Stimulated activated CD4-positive, alpha-beta T cell treated with anti-CD3 and anti-CD28 coated beads, Interleukin-12 subunit alpha, Interleukin-12 subunit beta, amount 100 ng/mL, for 48 hours (primary cell): ENCODE results near the gene TMPRSS7.

Experiments
- DNase-seq, 3 donors: peaks; one replicate each; pipeline ENCODE4 v3.0.0-alpha.2; 2020; ENCODE audit warnings: low read depth in 2 of 3, low spot score in 1 of 3

Gene TMPRSS7

DNA sequence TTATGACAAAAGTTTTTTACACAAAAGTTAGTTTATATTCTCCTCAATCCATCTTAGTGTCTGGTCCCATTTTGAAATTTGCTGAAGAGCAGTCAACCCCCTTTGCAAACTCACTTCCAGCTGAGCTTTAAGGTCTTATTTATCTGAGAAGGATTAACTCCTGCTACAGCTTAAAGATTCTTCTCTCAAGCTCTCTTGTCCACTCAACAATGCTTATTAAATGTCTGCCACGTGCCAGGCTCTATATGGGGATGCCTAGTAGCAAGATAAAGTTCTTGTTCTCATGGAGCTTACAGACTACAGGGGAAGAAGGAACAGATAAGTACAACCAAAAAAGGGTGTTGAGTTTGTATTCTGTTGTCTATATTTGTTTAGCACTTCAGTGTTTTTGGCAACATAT, 18.7 kb downstream of the TMPRSS7 start:
- no peak for DNase-seq

DNA sequence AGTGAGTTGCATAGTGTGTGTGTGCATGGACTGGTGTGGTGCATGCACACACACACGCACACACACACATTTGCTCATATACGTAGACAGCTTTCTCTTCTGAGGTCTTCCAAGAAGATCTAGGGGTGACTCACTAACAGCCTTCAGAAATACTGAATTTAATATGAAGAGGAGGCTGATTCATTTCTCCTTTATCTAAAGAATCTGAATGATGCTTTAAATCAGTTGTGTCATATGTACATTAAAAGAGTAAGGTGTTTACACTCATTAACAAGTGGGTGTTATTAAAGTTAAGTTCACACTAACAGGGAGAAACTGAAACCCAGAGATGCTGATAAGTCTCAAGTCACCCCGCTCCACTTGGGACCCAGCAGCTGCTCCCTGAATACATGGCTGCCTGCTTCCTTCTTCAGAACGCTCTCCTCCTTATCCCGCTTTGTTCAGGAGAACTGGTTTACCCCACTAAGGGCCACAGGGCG, 22.0 kb downstream of the TMPRSS7 start:
- no peak for DNase-seq

DNA sequence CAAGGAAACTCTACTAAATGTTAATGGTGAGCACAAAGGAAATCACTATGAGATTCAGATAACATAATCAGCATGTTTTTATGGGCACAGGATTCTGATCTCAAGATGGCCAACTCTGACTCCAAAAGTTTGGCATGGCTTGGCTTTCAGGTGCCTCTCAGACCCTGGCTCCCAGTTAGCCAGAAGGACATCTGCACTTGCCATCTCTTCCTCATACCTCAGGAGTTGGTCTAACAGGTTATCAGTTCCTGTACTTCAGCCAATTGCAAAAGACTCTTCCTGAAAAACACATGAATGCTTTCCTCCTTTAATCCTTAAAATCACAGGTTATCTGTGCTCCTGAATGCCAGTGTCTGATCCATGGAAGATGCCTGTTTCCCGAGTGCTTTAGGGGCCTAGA, 25.0 kb downstream of the TMPRSS7 start:
- no peak for DNase-seq

DNA sequence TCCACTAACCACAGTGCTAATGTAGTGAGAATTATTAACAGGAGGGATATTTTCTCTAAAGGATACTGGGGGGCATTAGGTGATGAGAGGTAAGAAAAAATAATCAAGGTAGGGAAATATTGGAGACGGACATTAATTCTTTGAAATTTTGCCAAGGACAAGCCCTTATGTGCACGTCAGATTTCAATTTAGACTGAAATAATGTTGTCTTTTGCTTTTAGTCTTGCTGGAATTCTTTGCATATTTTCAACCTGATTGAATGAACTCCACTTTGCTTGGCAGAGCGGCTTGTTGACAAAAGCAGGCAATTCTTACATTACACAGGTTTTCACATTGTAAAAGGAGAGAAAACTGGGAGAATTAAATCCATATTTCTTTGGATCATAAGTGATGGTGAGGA, 26.6 kb downstream of the TMPRSS7 start:
- DNase-seq: no peak

DNA sequence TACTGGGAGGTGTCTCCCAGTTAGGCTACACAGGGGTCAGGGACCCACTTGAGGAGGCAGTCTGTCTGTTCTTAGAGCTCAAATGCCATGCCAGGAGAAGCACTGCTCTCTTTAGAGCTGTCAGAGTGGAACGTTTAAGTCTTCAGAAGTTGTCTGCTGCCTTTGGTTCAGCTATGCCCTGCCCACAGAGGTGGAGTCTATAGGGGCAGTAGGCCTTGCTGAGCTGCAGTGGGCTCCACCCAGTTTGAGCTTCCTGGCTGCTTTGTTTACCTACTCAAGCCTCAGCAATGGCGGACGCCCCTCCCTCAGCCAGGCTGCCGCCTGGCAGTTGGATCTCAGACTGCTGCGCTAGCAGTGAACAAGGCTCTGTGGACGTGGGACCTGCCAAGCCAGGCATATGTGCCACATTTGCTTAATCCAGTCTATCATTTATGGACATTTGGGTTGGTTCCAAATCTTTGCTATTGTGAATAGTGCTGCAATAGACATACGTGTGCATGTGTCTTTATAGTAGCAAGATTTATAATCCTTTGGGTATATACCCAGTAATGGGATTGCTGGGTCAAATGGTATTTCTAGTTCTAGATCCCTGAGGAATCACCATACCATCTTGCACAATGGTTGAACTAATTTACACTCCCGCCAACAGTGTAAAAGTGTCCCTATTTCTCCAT, 38.0 kb downstream of the TMPRSS7 start:
- DNase-seq: peak; percentile 37 to 52 (median 41)

DNA sequence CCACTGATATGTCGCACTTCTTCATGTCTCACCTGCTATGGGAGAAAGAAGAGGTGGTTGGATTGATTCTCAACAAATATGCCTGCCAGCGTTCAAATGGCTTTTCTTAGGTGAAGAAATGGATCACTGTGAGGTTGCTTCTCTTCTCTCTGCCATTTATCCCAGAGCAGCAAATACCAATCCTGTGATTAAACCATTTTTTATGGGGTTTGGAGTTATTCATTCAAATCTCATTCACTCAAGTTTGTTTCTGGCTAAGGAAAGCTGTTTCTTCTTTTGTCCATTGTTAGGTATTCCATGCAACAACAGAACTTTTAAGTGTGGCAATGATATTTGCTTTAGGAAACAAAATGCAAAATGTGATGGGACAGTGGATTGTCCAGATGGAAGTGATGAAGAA, 39.5 kb downstream of the TMPRSS7 start:
- no peak for DNase-seq

DNA sequence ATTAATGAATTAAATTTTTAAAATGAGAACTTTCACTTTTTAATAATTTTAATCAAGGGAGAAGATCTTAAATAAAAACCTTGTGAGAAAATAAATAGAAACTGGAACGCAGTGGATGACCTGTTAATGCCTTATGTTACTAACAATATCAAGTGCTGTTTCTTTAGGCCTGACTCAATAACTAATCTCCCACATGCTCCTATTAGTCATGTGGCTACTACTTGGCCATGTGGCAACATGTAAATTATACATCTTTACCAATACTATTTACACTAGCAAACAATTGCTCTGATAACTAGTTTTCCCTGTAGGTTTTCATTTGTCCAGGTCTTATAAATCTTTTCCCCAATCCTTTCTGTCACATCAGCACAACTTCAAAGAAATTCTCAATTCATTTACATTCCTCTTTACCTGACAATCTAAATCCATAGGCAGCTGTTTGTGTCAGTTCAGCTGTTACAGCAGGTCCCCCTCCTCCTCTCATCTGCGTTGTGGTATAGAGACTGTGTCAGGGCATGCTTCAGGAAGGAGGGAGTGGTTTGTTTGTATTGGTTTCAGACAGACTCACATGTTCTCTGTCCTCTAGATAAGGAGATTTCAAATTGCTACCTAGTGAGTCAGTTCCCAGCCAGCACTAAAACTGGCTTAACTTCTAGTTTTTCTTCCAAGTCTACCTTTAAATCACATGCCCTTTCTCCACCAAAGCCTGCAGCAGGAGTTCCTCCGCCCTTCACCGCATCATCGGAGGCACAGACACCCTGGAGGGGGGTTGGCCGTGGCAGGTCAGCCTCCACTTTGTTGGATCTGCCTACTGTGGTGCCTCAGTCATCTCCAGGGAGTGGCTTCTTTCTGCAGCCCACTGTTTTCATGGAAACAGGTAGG, 40.3 kb downstream of the TMPRSS7 start:
- DNase-seq: peak in 1 of 3 donors; percentile 15

DNA sequence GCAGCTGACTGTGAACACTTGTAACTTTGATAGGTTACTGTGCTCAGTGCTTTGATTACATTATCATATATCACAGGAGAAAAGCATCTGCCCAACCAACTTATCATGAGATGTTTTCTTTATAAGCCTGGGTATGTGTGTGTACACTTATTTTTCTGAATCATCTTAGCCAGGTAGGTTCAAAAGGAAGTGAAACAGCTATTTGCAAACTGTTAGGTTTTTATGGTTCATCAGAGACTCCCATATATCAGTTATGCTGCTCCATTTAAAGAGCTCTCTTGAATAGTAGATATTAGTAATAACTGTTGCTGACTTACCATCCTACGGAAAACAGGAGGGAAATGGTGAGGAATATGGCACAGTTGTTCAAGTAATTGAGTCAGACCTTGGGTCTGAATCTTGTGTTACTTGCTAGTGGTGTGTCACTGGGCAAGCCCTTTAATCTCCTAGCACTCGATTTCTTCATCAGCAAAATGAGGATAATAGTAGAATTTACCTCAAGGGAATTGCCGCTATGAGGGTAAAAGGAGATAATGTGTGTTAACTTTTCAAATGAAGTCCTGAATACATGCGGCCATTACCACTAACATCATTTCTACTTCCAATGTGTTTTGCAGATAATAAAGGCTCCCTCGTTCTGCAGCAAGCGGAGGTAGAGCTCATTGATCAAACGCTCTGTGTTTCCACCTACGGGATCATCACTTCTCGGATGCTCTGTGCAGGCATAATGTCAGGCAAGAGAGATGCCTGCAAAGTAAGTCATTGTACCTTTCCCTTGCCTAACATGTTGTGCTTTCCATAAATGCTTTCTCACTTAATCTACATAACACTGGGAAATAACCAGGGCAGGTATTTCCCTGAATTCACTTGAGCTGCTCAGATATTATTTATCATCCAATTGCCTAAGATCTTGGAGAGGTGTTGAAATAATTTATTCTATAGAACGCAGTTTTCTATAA, 43.9 kb downstream of the TMPRSS7 start:
- no peak for DNase-seq

DNA sequence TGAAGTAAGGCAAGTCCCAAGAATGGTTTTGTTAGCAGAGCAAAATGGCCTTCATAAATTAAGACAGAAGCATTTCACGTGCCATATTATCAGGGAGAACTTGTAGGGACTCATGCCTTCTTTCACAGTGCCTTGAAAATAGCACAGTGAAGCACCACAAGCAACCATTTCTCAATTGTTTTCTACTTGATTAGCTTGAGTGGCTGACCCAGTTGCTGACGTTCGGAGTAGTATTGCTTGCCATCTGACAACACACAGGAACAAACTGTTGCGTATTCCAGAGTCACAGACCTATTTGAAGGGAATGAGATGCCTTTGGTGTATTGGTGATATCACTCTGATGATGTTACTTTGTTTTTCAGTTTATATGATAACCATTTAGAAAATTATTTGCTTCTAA, 48.7 kb downstream of the TMPRSS7 start:
- DNase-seq: no peak

DNA sequence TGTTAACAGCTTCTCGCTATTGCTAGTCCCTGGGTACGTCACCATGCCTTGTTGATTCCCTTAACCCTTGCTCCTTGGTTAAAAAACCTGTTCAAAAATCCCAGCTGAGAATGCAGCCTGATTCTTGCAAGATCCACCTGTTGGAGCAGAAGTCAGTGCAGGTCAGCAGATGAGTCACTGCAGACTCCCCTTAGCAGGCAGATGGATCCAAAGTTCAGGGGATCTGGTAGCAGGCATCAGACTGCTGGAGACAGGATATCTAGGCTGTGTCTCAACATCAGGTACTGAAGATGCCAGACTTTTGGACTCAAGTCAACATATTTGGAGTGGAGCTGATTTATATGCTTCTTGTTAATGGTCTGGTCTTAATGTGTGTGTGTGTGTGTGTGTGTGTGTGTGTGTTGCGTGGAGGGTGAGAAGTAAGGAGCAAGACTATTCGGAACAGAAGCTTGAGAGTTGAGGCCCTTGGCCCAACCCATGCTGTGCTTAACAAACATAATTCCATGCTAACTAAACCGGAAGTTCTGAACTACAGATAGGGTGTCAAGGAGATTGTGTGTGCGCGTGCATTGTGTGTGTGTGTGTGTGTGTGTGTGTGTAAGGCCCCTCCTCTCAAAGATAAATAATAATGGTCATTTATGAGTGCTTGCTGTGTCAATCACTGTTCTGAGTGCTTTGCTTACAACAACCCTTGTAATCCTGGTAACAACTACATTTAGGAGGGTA, 50.6 kb downstream of the TMPRSS7 start:
- DNase-seq: no peak

DNA sequence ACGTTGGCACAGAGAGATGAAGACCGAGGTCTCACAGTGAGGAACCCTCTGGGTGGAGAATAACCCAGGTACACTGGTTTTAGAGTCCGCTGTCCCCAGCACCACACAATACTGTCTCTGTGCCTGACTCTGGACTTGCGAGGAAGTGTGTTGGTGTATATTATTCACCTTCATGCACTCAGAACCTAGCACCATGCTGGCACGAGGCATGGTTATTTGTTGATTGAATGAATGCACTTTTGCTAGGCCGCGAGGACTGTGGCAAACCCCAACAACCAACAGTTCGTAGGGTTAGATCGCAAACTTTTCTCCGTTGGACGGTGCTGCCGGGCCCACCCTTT, 51.2 kb downstream of the TMPRSS7 start:
- no peak for DNase-seq

DNA sequence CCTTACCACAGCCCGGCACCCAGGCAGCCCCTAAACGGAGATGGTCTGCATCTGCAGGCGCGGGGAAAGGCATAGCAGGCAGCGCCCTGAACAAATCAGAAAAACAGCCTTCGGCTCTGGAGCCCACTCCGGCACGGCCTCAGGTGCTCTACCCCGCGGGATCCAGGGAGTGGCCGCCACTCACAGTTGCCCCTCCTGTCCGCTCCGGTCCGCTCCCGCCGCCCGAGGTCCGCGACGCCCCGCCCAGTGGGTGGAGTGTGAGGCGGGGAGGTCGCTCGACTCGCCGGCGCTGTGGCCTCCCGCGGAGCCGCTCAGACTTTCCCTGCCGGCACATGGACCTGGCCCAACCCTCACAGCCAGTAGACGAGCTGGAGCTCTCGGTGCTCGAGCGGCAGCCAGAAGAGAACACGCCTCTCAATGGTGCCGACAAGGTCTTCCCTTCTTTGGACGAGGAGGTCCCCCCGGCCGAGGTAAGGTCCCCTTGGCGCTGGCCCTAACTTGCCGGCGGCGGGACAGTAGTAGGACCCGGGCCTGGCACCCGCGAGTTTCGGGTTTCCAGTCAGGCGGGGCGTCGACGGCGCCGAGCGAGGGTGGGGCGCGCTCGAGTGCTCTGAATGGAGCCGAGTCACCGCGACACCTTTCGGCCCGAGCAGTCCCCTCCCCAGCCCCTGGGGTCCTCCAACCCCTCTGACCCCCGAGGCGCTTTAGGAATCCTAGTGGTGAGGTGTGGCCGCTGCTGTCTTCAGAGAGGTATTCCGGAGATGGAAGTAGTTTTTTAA, 51.7 kb downstream of the TMPRSS7 start, which contains the start of gene C3orf52:
Gene C3orf52, plus strand, starts transcription at position 314 of the 779 bp plus-strand sequence. Its CDS starts 19 bp downstream, at position 333.
- peak in 2 of 3 donors; percentile 30 to 59 for DNase-seq

DNA sequence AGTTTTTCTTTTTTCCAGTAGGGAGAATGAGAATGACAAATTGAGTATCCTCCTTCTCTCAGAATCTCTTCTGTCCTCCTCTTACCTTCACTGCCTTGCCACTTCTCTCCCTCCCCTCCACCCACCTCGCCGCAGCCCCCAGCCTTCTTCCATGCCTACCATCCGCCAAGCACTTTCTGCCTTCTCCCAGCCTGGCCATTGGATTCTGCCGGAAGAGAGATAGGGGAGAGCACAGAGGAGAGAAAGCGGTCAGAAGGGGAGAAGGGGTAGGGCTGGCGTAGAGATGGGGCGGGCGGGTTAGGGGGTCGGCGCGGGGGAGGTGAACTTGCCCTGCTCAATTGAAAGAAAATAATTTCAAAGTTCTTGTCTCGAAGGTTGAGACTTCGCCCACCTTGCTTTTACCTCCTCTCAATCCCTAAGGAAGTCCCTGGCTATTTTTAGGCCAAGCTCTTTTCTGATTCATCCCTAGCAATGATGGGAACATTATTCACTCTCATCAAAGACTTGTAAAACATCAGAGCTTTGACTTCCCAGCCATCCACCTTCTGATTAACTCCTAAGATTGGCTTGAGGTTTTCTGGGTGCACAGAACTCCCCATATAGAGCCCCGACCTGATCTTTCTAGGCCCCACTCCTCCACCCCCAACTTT, 52.5 kb downstream of the TMPRSS7 start:
- no peak for DNase-seq

DNA sequence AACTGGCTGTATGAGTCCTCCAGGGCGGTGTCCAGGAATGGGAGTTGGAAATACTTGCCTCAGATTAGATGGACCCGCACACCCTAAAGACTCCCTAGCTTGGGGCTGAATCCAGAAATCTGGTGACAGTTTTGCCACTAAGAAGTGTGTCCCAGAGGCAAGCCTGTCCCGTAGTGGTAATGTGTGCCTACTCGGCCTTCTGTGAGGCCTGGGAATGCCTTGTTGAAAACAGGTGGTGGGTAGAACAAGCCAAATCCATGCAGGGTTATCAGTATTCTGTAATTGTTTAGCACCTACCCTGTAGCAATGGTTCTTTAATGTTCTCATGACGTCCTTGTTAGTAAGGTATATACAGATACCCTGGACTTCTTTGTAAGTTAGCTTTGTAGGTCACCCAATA, 53.2 kb downstream of the TMPRSS7 start:
- DNase-seq: no peak

DNA sequence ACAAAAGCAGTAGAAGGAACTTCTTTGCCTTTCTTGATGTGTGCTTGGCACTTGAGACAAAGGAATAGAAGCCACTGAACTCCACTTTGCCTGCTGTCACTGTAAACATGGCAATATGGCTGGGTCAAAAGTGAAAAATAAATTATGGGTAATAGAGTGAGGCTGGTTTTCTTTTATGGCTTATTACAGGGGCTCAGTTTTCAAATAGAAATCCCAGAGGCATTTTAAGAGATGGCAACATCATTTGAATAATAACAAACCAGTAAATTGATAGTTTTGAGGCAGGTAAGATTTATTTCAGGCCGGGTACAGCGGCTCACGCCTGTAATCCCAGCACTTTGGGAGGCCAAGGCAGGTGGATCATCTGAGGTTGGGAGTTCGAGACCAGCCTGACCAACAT, 54.4 kb downstream of the TMPRSS7 start:
- DNase-seq: no peak

DNA sequence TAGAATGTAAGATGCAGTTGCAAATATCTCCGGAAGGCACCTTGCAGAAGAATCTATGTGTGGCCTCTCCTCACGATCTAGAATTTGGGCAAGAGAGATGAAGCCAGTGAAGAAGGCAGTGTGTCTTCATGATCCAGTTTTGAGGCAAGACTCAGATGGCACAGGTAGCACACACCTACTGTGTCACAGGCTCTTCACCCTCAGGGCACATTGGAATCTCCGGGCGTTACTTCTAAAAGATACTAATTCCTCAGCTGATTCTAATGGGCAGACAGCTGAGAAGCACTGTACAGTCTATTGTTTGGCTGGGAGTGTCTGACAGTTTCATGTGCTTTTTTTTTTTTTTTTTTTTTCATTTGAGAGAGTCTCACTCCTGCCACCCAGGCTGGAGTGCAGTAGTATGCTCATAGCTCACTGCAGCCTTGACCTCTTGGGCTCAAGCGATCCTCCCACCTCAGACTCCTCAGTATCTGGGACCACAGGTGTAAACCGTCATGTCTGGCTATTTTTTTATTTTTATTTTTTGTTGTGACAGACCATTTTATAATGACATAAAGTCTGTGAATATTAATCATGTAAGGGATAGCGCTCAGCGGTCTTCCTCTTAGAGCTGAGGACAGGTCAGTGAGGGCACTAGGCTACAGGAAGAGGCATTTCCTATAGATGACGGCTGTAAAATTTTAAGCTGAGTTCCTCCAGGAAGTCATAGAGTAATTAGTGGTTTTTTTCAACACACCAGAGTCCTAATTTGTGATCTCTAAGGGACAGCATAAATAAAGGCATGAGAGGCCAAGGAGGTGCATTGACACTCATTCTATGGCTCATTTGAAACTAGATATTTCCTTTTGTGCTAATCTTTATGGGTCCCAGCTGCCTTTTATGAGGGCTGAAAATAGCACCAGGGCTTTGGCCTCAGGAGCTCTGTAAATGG, 55.7 kb downstream of the TMPRSS7 start:
- DNase-seq: no peak

DNA sequence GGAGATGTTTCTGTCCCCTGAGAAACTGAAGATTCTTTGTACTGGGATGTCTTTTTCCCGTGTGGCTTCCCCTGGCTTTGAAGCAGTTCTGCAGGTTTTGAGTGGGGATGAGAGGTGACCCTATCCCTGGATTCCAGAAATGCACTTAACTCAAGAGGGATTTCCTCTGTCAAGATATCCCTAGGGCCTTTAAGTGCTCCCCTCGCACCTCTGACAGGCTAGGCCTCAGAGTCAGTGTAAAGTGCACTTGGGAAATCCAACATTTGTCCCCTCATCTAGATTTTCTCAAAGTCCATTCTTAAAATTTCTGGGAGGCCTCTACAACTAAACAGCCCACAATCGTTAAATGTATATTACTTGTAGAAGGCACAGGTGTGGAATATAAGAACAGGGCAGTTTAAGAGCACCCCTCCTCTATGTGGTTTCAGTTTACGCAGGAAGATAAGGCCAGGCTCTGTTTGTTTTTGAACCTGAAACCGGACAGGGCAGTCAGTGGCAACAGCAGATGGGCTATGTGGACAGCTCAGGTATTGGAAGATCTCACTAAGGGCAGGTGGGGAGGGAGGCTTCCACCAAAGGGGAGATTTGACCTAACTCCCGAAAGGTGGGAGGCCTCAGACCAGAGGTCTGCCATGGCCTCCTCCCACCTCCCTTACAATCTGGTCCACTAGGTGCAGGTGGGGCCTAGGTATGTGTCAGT, 56.5 kb downstream of the TMPRSS7 start:
- no peak for DNase-seq
